ENCODE data around the gene GDAP2. TPM values are rescaled to one million over a fixed set of nuclear protein-coding genes. Genes with fewer than 3 reads are reported as not detected.

Gene GDAP2
- total and polyA plus RNA-seq, 4 donors = 5.1 to 52.2 (median 17.2) TPM

- ATAC-seq (ENCODE audit: insufficient read depth, low FRiP score) (no peak), DNase-seq (peak; percentile 9 to 20 (median 13))
- 85 to 92% methylated on average over 2 of the region's 2 CpGs for WGBS, 2 donors
- Histone ChIP-seq H3K4me3 (no peak overlapping the region), H3K27me3 (ENCODE audit: control insufficient read depth in 3 of 3, insufficient read depth in 3 of 3, low read length in 2 of 3) (no peaks in the 10 kb centered on the region), H3K4me1 (ENCODE audit: control insufficient read depth in 5 of 5, insufficient read depth in 5 of 5, low read length in 5 of 5) (no peaks in the 10 kb centered on the region), H3K9me3 (ENCODE audit: control insufficient read depth in 4 of 4, insufficient read depth in 3 of 4, low read length in 3 of 4) (peaks cover 0 to 2% (median under 1%) of the 10 kb centered on the region in 4 donors), H3K36me3 (ENCODE audit: control insufficient read depth in 4 of 4, insufficient read depth in 4 of 4, low read length in 4 of 4) (peaks cover 4 to 17% (median 5%) of the 10 kb centered on the region in 4 donors), H3K9ac (ENCODE audit: insufficient read depth in 1 of 2, low read length in 2 of 2) (no peak overlapping the region), H3K27ac (ENCODE audit: low read depth in 1 of 2, low read length in 1 of 2) (no peak overlapping the region)
- no peak for TF ChIP-seq CTCF (IDR thresholded peaks at IDR 0.05; ENCODE audit: control extremely low read depth, extremely low read depth)
Measured at GRCh38 chr1:117860896-117861610, 68.4 kb downstream of the GDAP2 start.

GRCh38 chr1:117859901-117860300 lies 69.5 kb downstream of the GDAP2 start:
- H3K4me3 ChIP-seq = no peak overlapping the region
- WGBS, 2 donors = 93 to 95% methylated on average over 4 of the region's 4 CpGs
- no peak for DNase-seq
- H3K4me1 ChIP-seq (ENCODE audit: control insufficient read depth in 5 of 5, insufficient read depth in 5 of 5, low read length in 5 of 5) = no peaks in the 10 kb centered on the region
- H3K9me3 ChIP-seq (ENCODE audit: control insufficient read depth in 4 of 4, insufficient read depth in 3 of 4, low read length in 3 of 4) = no peaks in the 10 kb centered on the region
- no peak overlapping the region for H3K27ac ChIP-seq (ENCODE audit: low read depth in 1 of 2, low read length in 1 of 2)
- no peak for ATAC-seq (ENCODE audit: insufficient read depth, low FRiP score)
- H3K9ac ChIP-seq (ENCODE audit: insufficient read depth in 1 of 2, low read length in 2 of 2) = no peak overlapping the region
- no peak for TF ChIP-seq CTCF (IDR thresholded peaks at IDR 0.05; ENCODE audit: control extremely low read depth, extremely low read depth)
- H3K27me3 ChIP-seq (ENCODE audit: control insufficient read depth in 3 of 3, insufficient read depth in 3 of 3, low read length in 2 of 3) = no peaks in the 10 kb centered on the region
- peaks cover 0 to 12% (median 4%) of the 10 kb centered on the region in 4 donors for H3K36me3 ChIP-seq (ENCODE audit: control insufficient read depth in 4 of 4, insufficient read depth in 4 of 4, low read length in 4 of 4)

- 59 to 81% methylated on average over 3 of the region's 3 CpGs for WGBS, 2 donors
- no peaks in the 10 kb centered on the region for H3K27me3 ChIP-seq (ENCODE audit: control insufficient read depth in 3 of 3, insufficient read depth in 3 of 3, low read length in 2 of 3)
- peaks cover 0 to 6% (median 2%) of the 10 kb centered on the region in 4 donors for H3K36me3 ChIP-seq (ENCODE audit: control insufficient read depth in 4 of 4, insufficient read depth in 4 of 4, low read length in 4 of 4)
- H3K27ac ChIP-seq (ENCODE audit: low read depth in 1 of 2, low read length in 1 of 2) = no peak overlapping the region
- H3K4me1 ChIP-seq (ENCODE audit: control insufficient read depth in 5 of 5, insufficient read depth in 5 of 5, low read length in 5 of 5) = no peaks in the 10 kb centered on the region
- H3K9me3 ChIP-seq (ENCODE audit: control insufficient read depth in 4 of 4, insufficient read depth in 3 of 4, low read length in 3 of 4) = no peaks in the 10 kb centered on the region
- TF ChIP-seq CTCF (IDR thresholded peaks at IDR 0.05; ENCODE audit: control extremely low read depth, extremely low read depth) = no peak
- H3K9ac ChIP-seq (ENCODE audit: insufficient read depth in 1 of 2, low read length in 2 of 2) = no peak overlapping the region
- H3K4me3 ChIP-seq = no peak overlapping the region
- no peak for DNase-seq
- ATAC-seq (ENCODE audit: insufficient read depth, low FRiP score) = no peak
Measured at GRCh38 chr1:117857418-117857817, 72.0 kb downstream of the GDAP2 start.
